Lung (tissue), 12 donors: ENCODE data around the gene ABCC5. TPM values are rescaled to one million over a fixed set of nuclear protein-coding genes. Genes with fewer than 3 reads are reported as not detected.

Experiments
- ATAC-seq: fragments of 200-7000 bp; cut with Tn5 transposase; one replicate; pipeline ENCODE4 v1.9.1; 2020; ENCODE audit warnings: moderate number of reproducible peaks; ENCODE audit not compliant: insufficient read depth, low FRiP score
- DNase-seq, 3 donors: peaks; one replicate each; pipeline ENCODE4 v3.0.0-alpha.2; 2013 to 2017
- H3K27ac ChIP-seq, 2 donors: one replicate each; pipeline ENCODE4 v1.5.1; 2013; ENCODE audit warnings: mild to moderate bottlenecking in 2 of 2, moderate library complexity in 2 of 2, control low read depth in 1 of 2, inconsistent platforms in 1 of 2, low read depth in 1 of 2, low read length in 1 of 2
- H3K27me3 ChIP-seq, 3 donors: one replicate each; pipeline ENCODE4 v1.5.1; 2013; ENCODE audit warnings: low read length in 2 of 3; ENCODE audit not compliant: control insufficient read depth in 3 of 3, insufficient read depth in 3 of 3
- H3K36me3 ChIP-seq, 4 donors: one replicate each; pipeline ENCODE4 v1.5.1; 2013; ENCODE audit warnings: low read length in 4 of 4, mild to moderate bottlenecking in 1 of 4, moderate library complexity in 1 of 4; ENCODE audit not compliant: control insufficient read depth in 4 of 4, insufficient read depth in 4 of 4
- H3K4me1 ChIP-seq, 5 donors: one replicate each; pipeline ENCODE4 v1.5.1; 2013; ENCODE audit warnings: low read length in 5 of 5, mild to moderate bottlenecking in 2 of 5, moderate library complexity in 1 of 5; ENCODE audit not compliant: control insufficient read depth in 5 of 5, insufficient read depth in 5 of 5
- H3K4me3 ChIP-seq: one replicate; pipeline ENCODE4 v1.5.1; 2013; ENCODE audit warnings: mild to moderate bottlenecking, control low read depth, moderate library complexity
- H3K9ac ChIP-seq, 2 donors: one replicate each; pipeline ENCODE4 v1.5.1; 2013; ENCODE audit warnings: low read length in 2 of 2, control low read depth in 1 of 2; ENCODE audit not compliant: insufficient read depth in 1 of 2
- H3K9me3 ChIP-seq, 4 donors: one replicate each; pipeline ENCODE4 v1.5.1; 2013; ENCODE audit warnings: low read length in 3 of 4, mild to moderate bottlenecking in 1 of 4, moderate library complexity in 1 of 4; ENCODE audit not compliant: control insufficient read depth in 4 of 4, insufficient read depth in 3 of 4
- CTCF ChIP-seq: IDR thresholded peaks from 2 replicates; pipeline ENCODE4 v1.5.1; 2012; ENCODE audit warnings: mild to moderate bottlenecking; ENCODE audit errors: control extremely low read depth, extremely low read depth
- WGBS, 2 donors: extraction: QIAGEN DNeasy Blood & Tissue Kit; methylation state at CpG; one replicate each; pipeline ENCODE4 v1.1.7; 2013; 5-methylcytosine and 5-hydroxymethylcytosine counted together
- polyA plus RNA-seq, 2 donors: library from polyadenylated mRNA; stranded (reverse); fragments of 200-250 nt; gene quantifications; one replicate each; pipeline ENCODE4 v1.2.1, GENCODE V29; 2013
- total RNA-seq, 2 donors: library from RNA; depleted of rRNA in 1 of 2; stranded (reverse); fragments of >200 nt in 1 of 2; gene quantifications; one replicate each; pipeline ENCODE4 v1.2.1, GENCODE V29; 2014 to 2021
- donor health status: control.
- donor health status: control.
- donor health status: Bipolar disorder and iron deficiency.
- donor health status: healthy.
- donor health status: DM: yes; HTN: yes; CAD: no.

ABCC5 gene
- total and polyA plus RNA-seq, 4 donors: 12.1 to 78.1 (median 21.0) TPM

GRCh38 chr3:183911763-183912506, 105.7 kb downstream of the ABCC5 start:
- H3K9ac ChIP-seq: no peak overlapping the region
- no peak for TF ChIP-seq CTCF

GRCh38 chr3:183911087-183911486, 106.6 kb downstream of the ABCC5 start:
- Histone ChIP-seq H3K27ac (no peak overlapping the region), H3K27me3 (no peaks in the 10 kb centered on the region), H3K36me3 (no peaks in the 10 kb centered on the region), H3K9me3 (no peaks in the 10 kb centered on the region), H3K4me3 (no peak overlapping the region), H3K9ac (no peak overlapping the region), H3K4me1 (no peaks in the 10 kb centered on the region)
- 83 to 88% methylated on average over 6 of the region's 6 CpGs for WGBS, 2 donors
- no peak for DNase-seq
- no peak for ATAC-seq
- no peak for TF ChIP-seq CTCF

More at GRCh38 chr3:183911763-183912506, 105.7 kb downstream of the ABCC5 start:
- Histone ChIP-seq H3K36me3 (no peaks in the 10 kb centered on the region), H3K4me1 (no peaks in the 10 kb centered on the region), H3K4me3 (no peak overlapping the region), H3K27me3 (no peaks in the 10 kb centered on the region), H3K9me3 (no peaks in the 10 kb centered on the region), H3K27ac (no peak overlapping the region)
- DNase-seq (no peak), ATAC-seq (no peak)
- 85 to 91% methylated on average over 8 of the region's 8 CpGs for WGBS, 2 donors

- no peak for TF ChIP-seq CTCF
- 83 to 85% methylated on average over 14 of the region's 14 CpGs for WGBS, 2 donors
- no peak overlapping the region for H3K27ac ChIP-seq
Measured at GRCh38 chr3:183909030-183909600, 108.6 kb downstream of the ABCC5 start.

More at GRCh38 chr3:183909030-183909600, 108.6 kb downstream of the ABCC5 start:
- Histone ChIP-seq H3K9ac (no peak overlapping the region), H3K36me3 (no peaks in the 10 kb centered on the region), H3K9me3 (no peaks in the 10 kb centered on the region), H3K4me1 (no peaks in the 10 kb centered on the region), H3K4me3 (no peak overlapping the region), H3K27me3 (no peaks in the 10 kb centered on the region)
- DNase-seq (no peak), ATAC-seq (no peak)
